Pancreas (tissue), 10 donors: Measurements from ENCODE around the gene FBXO31. TPM values are rescaled to one million over a fixed set of nuclear protein-coding genes. Genes with fewer than 3 reads are reported as not detected.
A peak's percentile ranks its signal among the peaks of the same experiment; 100 is the strongest.

Experiments
- ATAC-seq, 4 donors: fragments of 200-7000 bp; cut with Tn5 transposase; one replicate each; pipeline versions ENCODE4 v1.8.0 to v1.9.1; 2020; ENCODE audit warnings: mild to moderate bottlenecking in 4 of 4, moderate library complexity in 4 of 4
- DNase-seq, 6 donors: peaks; one replicate each; pipeline ENCODE4 v3.0.0-alpha.2; 2020
- FAIRE-seq: peaks from 2 replicates; lab custom pipeline; 2012; peaks lifted over from hg19 to GRCh38; lab: Jason Lieb, UNC
- H3K27ac ChIP-seq, 4 donors: fragments of 200-600 bp; sonication (generic); 1 replicate in 3 of 4; 2 replicates in 1 of 4; pipeline versions ENCODE4 v1.5.0 to v1.8.0; 2020
- H3K27me3 ChIP-seq, 4 donors: fragments of 200-600 bp; one replicate each; pipeline ENCODE4 v1.8.0; 2021
- H3K36me3 ChIP-seq, 3 donors: fragments of 200-600 bp; sonication (generic) in 1 of 3; one replicate each; pipeline versions ENCODE4 v1.5.0 to v1.8.0; 2020 to 2021
- H3K4me1 ChIP-seq, 3 donors: fragments of 200-600 bp; one replicate each; pipeline ENCODE4 v1.8.0; 2021
- H3K4me3 ChIP-seq, 4 donors: fragments of 200-600 bp; sonication (generic) in 2 of 4; one replicate each; pipeline versions ENCODE4 v1.5.0 to v1.8.0; 2020 to 2021
- H3K9me3 ChIP-seq, 4 donors: fragments of 200-600 bp; one replicate each; pipeline ENCODE4 v1.8.0; 2021
- CTCF ChIP-seq, 4 donors: fragments of 200-600 bp; sonication (generic) in 3 of 4; IDR thresholded peaks; one replicate each; pipeline versions ENCODE4 v1.5.0 to v1.8.0; 2021; ENCODE audit warnings: antibody characterized with exemption in 4 of 4
- WGBS, 2 donors: extraction: QIAGEN DNeasy Blood & Tissue Kit; methylation state at CpG; one replicate each; pipeline ENCODE4 v1.1.7; 2013; 5-methylcytosine and 5-hydroxymethylcytosine counted together
- intact Hi-C, 3 donors: fragments of 100-400 bp; cut with DNase I; formaldehyde crosslinking; loops; one replicate each; pipeline versions ENCODE4 v1.11.1 to v1.14.2; 2022
- polyA plus RNA-seq, 2 donors: library from polyadenylated mRNA; stranded (reverse); fragments of 200-250 nt; gene quantifications; one replicate each; pipeline ENCODE4 v1.2.3, GENCODE V29; 2013
- total RNA-seq, 6 donors: library from RNA; stranded (reverse); fragmentation: NEBNext Ultra II Directional in 4 of 6; extraction: Animal tissue kit (Norgen Biotek cat#: 25700) in 4 of 6; gene quantifications; one replicate each; pipeline versions ENCODE4 v1.2.1 to v1.2.4, GENCODE V29; 2021 to 2023
- donor health status: healthy with polysubstance abuse.
- donor health status: DM: no; HTN: no; CAD: no; lungs with moderate emphysema.
- donor health status: DM: no; HTN: no; CAD: no.
- donor health status: control.
- donor health status: control.
- donor health status: Bipolar disorder and iron deficiency.
- donor health status: DM: yes; HTN: yes; CAD: no.
- donor health status: DM: no; HTN: no; CAD: no.
- donor health status: DM: no; HTN: no; CAD: no.
- donor health status: DM: yes; HTN: yes; CAD: no.

FBXO31 gene
- total and polyA plus RNA-seq, 8 donors: 18.8 to 37.3 (median 24.9) TPM

DNA sequence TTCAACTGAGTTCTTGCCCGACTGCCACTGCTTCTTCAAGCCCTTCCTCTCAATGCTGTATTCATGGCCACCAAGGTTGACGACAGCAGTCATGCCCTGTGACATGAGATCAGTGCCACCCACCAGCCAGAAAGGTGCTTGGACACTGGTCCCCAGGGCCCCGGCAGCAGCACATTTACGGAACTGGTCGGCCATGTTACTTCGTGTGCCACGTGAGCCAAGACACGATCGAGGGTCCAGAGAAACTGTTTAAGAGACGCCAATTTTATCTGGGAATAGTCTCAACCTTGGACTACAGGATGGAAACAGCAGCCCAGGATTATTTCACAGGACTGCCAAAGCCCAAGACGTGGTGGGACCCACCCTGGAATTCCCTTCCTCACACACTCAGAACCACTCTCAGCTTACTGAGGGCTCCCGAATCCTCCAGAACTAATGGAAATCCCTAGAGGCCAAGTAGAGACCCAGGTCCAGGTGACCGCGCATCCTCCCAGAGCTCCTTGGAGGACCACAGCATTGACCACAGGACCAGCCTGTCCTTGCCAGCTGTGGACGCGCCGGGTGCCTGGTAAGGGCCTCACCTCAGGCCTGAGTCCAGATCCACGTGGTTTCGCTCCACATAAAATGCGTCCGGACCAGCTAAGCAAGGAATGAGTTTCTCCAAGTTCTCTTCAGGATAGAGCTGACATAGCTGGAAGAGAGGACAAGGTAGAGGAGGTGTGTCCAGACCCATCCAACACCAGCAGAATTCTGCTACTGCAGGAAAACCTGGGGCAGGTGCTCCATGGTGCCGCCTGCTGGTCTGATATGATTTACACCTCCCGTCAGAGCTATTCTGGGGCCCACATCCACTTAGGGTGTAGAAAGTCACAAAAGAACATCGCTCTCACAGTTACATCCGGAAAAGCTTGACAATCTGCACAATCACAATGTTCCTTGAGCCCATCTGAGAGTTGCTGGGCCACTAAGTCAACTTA, 36.7 kb upstream of the FBXO31 start:
- no peaks in the 10 kb centered on the region for H3K27me3 ChIP-seq
- H3K4me3 ChIP-seq: no peak overlapping the region
- H3K36me3 ChIP-seq: peaks cover 0 to 33% (median 4%) of the 10 kb centered on the region in 3 donors
- no peaks in the 10 kb centered on the region for H3K4me1 ChIP-seq
- H3K27ac ChIP-seq: no peak overlapping the region
- no peak for TF ChIP-seq CTCF (IDR thresholded peaks at IDR 0.05)
- 92 to 95% methylated on average over 25 of the region's 25 CpGs for WGBS, 2 donors
- intact Hi-C loops: no loop called here
- ATAC-seq (peak in 1 of 4 donors; percentile 37), FAIRE-seq (no peak), DNase-seq (no peak)
- H3K9me3 ChIP-seq: no peaks in the 10 kb centered on the region

DNA sequence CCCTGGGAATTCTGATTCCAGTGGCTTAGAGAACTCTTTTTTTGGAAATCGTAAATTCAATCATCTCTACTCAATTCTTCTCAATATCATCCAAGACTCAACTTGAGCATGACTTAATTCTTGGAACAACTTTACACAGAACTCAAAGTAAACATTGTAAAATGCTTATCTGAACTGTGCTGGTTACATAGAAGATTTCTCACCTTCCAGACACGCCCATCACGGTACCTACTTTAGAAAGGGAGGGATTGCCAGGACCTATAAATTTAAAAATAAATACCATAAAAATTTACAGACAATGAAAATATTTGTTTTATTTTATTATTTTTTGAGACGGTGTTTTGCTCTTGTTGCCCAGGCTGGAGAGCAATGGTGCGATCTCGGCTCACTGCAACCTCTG, 35.1 kb upstream of the FBXO31 start:
- DNase-seq: no peak
- peaks cover 0 to 44% (median 4%) of the 10 kb centered on the region in 3 donors for H3K36me3 ChIP-seq
- ATAC-seq: no peak
- TF ChIP-seq CTCF (IDR thresholded peaks at IDR 0.05): no peak
- H3K4me3 ChIP-seq: no peak overlapping the region
- no peaks in the 10 kb centered on the region for H3K4me1 ChIP-seq
- intact Hi-C loops: loop anchor here in 1 of 3 donors (10.0 kb wide), 1 partner anchor 216 kb away; no protein-coding TSS in a partner anchor
- no peak overlapping the region for H3K27ac ChIP-seq
- 71 to 77% methylated on average over 6 of the region's 6 CpGs for WGBS, 2 donors
- no peaks in the 10 kb centered on the region for H3K27me3 ChIP-seq
- FAIRE-seq: no peak
- H3K9me3 ChIP-seq: no peaks in the 10 kb centered on the region

- intact Hi-C loops: loop anchor here in 1 of 3 donors (10.0 kb wide), 1 partner anchor 217 kb away; no protein-coding TSS in a partner anchor
- peaks cover 0 to 40% (median 4%) of the 10 kb centered on the region in 3 donors for H3K36me3 ChIP-seq
Measured at GRCh38 chr16:87418216-87418615, 34.6 kb upstream of the FBXO31 start.

GRCh38 chr16:87417528-87417910, 33.9 kb upstream of the FBXO31 start:
- FAIRE-seq: no peak
- intact Hi-C loops: loop anchor here in 1 of 3 donors (10.0 kb wide), 1 partner anchor 217 kb away; no protein-coding TSS in a partner anchor
- H3K4me3 ChIP-seq: no peak overlapping the region

More at GRCh38 chr16:87418216-87418615, 34.6 kb upstream of the FBXO31 start:
- Histone ChIP-seq H3K4me3 (no peak overlapping the region), H3K27ac (no peak overlapping the region), H3K27me3 (no peaks in the 10 kb centered on the region), H3K4me1 (no peaks in the 10 kb centered on the region), H3K9me3 (no peaks in the 10 kb centered on the region)
- 94% methylated on average over 18 of the region's 18 CpGs for WGBS, 2 donors
- DNase-seq (no peak), FAIRE-seq (no peak), ATAC-seq (no peak)
- TF ChIP-seq CTCF (IDR thresholded peaks at IDR 0.05): no peak

More at GRCh38 chr16:87417528-87417910, 33.9 kb upstream of the FBXO31 start:
- Histone ChIP-seq H3K36me3 (peaks cover 0 to 34% (median 7%) of the 10 kb centered on the region in 3 donors), H3K27ac (no peak overlapping the region), H3K4me1 (no peaks in the 10 kb centered on the region), H3K27me3 (no peaks in the 10 kb centered on the region), H3K9me3 (no peaks in the 10 kb centered on the region)
- TF ChIP-seq CTCF (IDR thresholded peaks at IDR 0.05): no peak
- WGBS, 2 donors: 95 to 97% methylated on average over 12 to 13 of the region's 13 CpGs
- DNase-seq (no peak), ATAC-seq (peak in 2 of 4 donors; percentile 5 to 11)
